GM18508 (cell line): ENCODE results near the gene ATOH1.
A peak's percentile ranks its signal among the peaks of the same experiment; 100 is the strongest.

Experiments
- ATAC-seq: cut with Tn5 transposase; IDR thresholded peaks from one replicate; pipeline ENCODE4 v1.9.1; 2021; ENCODE audit warnings: moderate number of reproducible peaks; ENCODE audit not compliant: insufficient read depth, unreplicated experiment

The ATOH1 gene

GRCh38 chr4:93828332-93828994, at the start of gene ATOH1:
Gene ATOH1 (plus strand): TSS chr4:93828753. CDS start chr4:93828927, 174 bp downstream.
- ATAC-seq = no peak

- no peak for ATAC-seq
Measured at GRCh38 chr4:93779228-93779627, 49.3 kb upstream of the ATOH1 start.

- no peak for ATAC-seq
Measured at GRCh38 chr4:93780080-93780479, 48.5 kb upstream of the ATOH1 start.

- no peak for ATAC-seq
Measured at GRCh38 chr4:93781198-93781597, 47.4 kb upstream of the ATOH1 start.

- no peak for ATAC-seq
Measured at GRCh38 chr4:93786149-93786548, 42.4 kb upstream of the ATOH1 start.

GRCh38 chr4:93788712-93789111, 39.8 kb upstream of the ATOH1 start:
- no peak for ATAC-seq

- ATAC-seq = peak; percentile 78
Measured at GRCh38 chr4:93791570-93792195, 36.9 kb upstream of the ATOH1 start.

GRCh38 chr4:93802045-93802444, 26.5 kb upstream of the ATOH1 start:
- ATAC-seq = no peak

GRCh38 chr4:93809773-93810172, 18.8 kb upstream of the ATOH1 start:
- no peak for ATAC-seq

GRCh38 chr4:93810340-93810992, 18.1 kb upstream of the ATOH1 start:
- ATAC-seq = no peak

- ATAC-seq = no peak
Measured at GRCh38 chr4:93813092-93813491, 15.5 kb upstream of the ATOH1 start.

GRCh38 chr4:93814141-93814540, 14.4 kb upstream of the ATOH1 start:
- ATAC-seq = no peak

- no peak for ATAC-seq
Measured at GRCh38 chr4:93814722-93815121, 13.8 kb upstream of the ATOH1 start.

- ATAC-seq = no peak
Measured at GRCh38 chr4:93825551-93826216, 2.9 kb upstream of the ATOH1 start.

- ATAC-seq = no peak
Measured at GRCh38 chr4:93827272-93827947, 1.1 kb upstream of the ATOH1 start.

GRCh38 chr4:93828995-93829819, 654 bp downstream of the ATOH1 start:
- no peak for ATAC-seq

- no peak for ATAC-seq
Measured at GRCh38 chr4:93829820-93830687, 1.5 kb downstream of the ATOH1 start.

- peak; percentile 44 for ATAC-seq
Measured at GRCh38 chr4:93831716-93832496, 3.4 kb downstream of the ATOH1 start.
